Measurements from ENCODE around the gene FEM1A. TPM values are rescaled to one million over a fixed set of nuclear protein-coding genes. Genes with fewer than 3 reads are reported as not detected.

FEM1A gene
- total RNA-seq, 1 experiment from 2014 or later = 17.7 TPM

DNA sequence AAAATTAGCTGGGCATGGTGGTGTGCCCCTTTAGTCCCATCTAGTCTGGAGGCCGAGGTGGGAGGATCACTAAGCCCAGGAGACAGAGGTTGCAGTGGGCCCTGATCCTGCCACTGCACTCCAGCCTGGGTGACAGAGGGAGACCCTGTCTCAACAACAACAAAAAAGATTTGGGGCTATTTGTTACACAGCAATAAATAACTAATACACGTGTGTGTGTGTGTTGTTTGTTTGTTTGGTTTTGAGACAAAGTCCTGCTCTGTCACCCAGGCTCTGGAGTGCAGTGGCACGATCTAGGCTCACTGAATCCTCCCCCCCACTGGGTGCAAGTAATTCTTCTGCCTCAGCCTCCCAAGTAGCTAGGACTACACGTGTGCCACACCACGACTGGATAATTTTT, 32.9 kb upstream of the FEM1A start:
- no peak for ATAC-seq
- POLR2A ChIA-PET = no interaction called here

More for the DNA sequence above, 32.9 kb upstream of the FEM1A start:
- intact Hi-C loops (cut with micrococcal nuclease) = no loop called here
- no TSS peak for BruUV-seq (replicated peaks)
- ChIA-PET CTCF (no interaction called here), RAD21 (ENCODE audit: low non-redundant PET in 1 of 2, low total read pairs in 2 of 2, uncharacterized antibody in 2 of 2, unreplicated experiment in 2 of 2) (no interaction called here)
- DNase-seq (ENCODE audit: low read depth, low spot score) = no peak
- Histone ChIP-seq H4K20me1 (ENCODE audit: insufficient read depth) (no peaks in the 10 kb centered on the region), H3K36me3 (ENCODE audit: control insufficient read depth in 1 of 2, insufficient read depth in 2 of 2, low read length in 2 of 2) (no peaks in the 10 kb centered on the region), H3K27me3 (ENCODE audit: insufficient read depth, low read length) (no peaks in the 10 kb centered on the region), H3K27ac (ENCODE audit: low read depth, low read length) (no peak overlapping the region), H3K9me2 (ENCODE audit: insufficient read depth) (no peaks in the 10 kb centered on the region), H3K79me2 (ENCODE audit: insufficient read depth, low read length) (no peaks in the 10 kb centered on the region), H3K4me3 (replicated peaks in 1 of 2; ENCODE audit: low read depth in 1 of 2, low read length in 2 of 2) (no peak overlapping the region), H3K9ac (ENCODE audit: low read length) (no peak overlapping the region), H3K4me1 (ENCODE audit: control insufficient read depth in 1 of 2, insufficient read depth in 2 of 2, low read length in 2 of 2) (peaks cover 5 to 14% of the 10 kb centered on the region in 2 experiments), H3K9me3 (ENCODE audit: control insufficient read depth in 1 of 2, insufficient read depth in 1 of 2, low read depth in 1 of 2, low read length in 2 of 2) (no peaks in the 10 kb centered on the region), H2AFZ (ENCODE audit: low read depth, low read length, poor library complexity, severe bottlenecking) (no peak overlapping the region), H3K4me2 (ENCODE audit: low read length) (no peak overlapping the region)
- TF ChIP-seq, protein P1, sequence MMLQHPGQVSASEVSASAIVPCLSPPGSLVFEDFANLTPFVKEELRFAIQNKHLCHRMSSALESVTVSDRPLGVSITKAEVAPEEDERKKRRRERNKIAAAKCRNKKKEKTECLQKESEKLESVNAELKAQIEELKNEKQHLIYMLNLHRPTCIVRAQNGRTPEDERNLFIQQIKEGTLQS (IDR thresholded peaks at IDR 0.05) = no peak
- TF ChIP-seq POLR2AphosphoS5 (IDR thresholded peaks at IDR 0.05; ENCODE audit: low read depth, low read length) (no peak), ZBTB33 (IDR thresholded peaks at IDR 0.05; ENCODE audit: extremely low read depth, insufficient replicate concordance, low read length) (no peak), SP1 (IDR thresholded peaks at IDR 0.05; ENCODE audit: low read depth) (no peak), TCF7L2 (IDR thresholded peaks at IDR 0.05; ENCODE audit: borderline replicate concordance, extremely low read depth, insufficient read depth, insufficient read length) (no peak), REST (IDR thresholded peaks at IDR 0.05; ENCODE audit: low read depth) (no peak), SRF (IDR thresholded peaks at IDR 0.05; ENCODE audit: low read depth) (no peak), ZNF274 (IDR thresholded peaks at IDR 0.05; ENCODE audit: low read depth, low read length) (no peak), POLR2A (IDR thresholded peaks at IDR 0.05; ENCODE audit: borderline replicate concordance, extremely low read depth, insufficient read depth, insufficient read length) (no peak), YY1 (IDR thresholded peaks at IDR 0.05; ENCODE audit: extremely low read depth, insufficient replicate concordance, low read depth, low read length) (no peak), ZFX (IDR thresholded peaks at IDR 0.05) (no peak), EZH2 (IDR thresholded peaks at IDR 0.05) (no peak), EZH2phosphoT487 (IDR thresholded peaks at IDR 0.05; ENCODE audit: borderline replicate concordance) (no peak), CBX3 (IDR thresholded peaks at IDR 0.05; ENCODE audit: low read depth) (no peak), CTCF (IDR thresholded peaks at IDR 0.05 in 2 of 3, conservative IDR thresholded peaks at IDR 0.05 in 1 of 3; ENCODE audit: borderline replicate concordance in 1 of 3, insufficient read depth in 1 of 3, low read depth in 2 of 3, low read length in 2 of 3) (no peak), RAD21 (IDR thresholded peaks at IDR 0.05; ENCODE audit: low read depth) (no peak), EGR1 (IDR thresholded peaks at IDR 0.05; ENCODE audit: low read depth) (no peak), SIN3A (IDR thresholded peaks at IDR 0.05; ENCODE audit: low read depth) (no peak), FOSL1 (IDR thresholded peaks at IDR 0.05; ENCODE audit: low read depth) (no peak)
- TF ChIP-seq, protein P2, sequence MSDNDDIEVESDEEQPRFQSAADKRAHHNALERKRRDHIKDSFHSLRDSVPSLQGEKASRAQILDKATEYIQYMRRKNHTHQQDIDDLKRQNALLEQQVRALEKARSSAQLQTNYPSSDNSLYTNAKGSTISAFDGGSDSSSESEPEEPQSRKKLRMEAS (IDR thresholded peaks at IDR 0.05) = no peak
